NCI-H774 (cell line): Measurements from ENCODE around the gene RBM26.

ENCODE experiments used
- DNase-seq: peaks from one replicate; lab custom pipeline; 2025; lab: John Stamatoyannopoulos, UW

Gene RBM26

DNA sequence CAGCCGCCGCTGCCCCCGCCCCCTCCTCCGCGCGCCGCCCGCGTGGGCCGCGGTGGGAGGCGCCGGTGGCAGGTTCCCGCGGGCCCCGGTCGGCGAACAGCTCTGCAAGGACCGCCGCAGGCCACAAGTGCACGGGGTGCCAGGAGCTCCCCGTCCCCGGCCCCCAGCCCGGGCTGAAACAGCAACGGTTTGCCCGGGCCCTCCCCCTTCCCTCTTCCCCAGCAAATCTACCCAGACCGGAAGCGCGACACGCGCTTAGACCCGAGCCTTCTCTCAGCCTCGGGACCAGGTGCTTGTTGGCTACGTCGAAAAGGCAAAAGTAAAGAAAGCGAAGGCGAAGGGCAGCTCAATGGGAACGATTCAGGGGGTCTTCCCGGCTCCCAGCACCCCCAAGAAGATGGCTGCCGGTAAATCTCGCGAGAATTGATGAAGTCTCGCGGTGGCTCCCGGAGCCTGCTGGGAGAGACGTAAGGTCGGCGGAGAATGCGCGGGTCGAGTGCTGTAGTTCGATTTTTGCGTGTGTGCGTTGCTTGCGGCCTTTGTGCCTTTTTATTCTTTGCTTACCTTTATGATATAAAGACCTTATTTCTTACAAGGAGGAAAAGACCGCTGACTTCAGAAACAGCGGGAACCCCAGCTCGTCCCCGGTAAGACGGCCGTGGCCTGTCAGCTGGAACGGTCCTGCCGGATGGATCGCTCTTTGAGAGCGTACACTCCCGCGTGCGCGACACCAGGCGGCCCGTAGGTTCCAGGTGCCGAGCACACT lies at the start of gene RBM26:
RBM26 (minus strand) TSS at position 425 of the 766 bp plus-strand sequence. CDS start 481 bp downstream, outside the sequence.
- peak; percentile 76 for DNase-seq

- no peak for DNase-seq
These were observed 49.3 kb upstream of the RBM26 start for GRCh38 chr13:79455331-79455730.

GRCh38 chr13:79452239-79452913 lies 46.3 kb upstream of the RBM26 start:
- DNase-seq: no peak

DNA sequence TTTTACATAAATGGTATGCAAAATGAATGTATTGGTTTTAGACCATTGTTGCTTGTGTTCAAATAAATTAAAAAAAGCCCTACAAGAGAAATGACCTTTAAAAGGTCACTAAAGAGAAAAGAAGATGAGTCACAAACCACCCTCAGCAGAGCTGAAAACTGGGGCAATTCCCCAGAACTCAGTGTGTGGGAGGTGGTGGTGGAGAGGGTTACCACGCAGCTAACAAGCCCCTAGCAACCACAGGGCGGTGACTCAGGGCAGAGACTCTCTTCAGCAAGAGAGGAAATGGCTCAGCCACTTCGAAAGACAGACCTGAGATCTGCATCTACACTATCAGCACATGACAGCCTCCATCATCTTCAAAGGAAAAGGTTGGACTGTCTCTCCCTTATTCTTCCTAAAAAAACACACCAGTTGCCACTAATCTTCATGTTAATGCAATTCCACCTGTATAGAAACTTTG lies 45.5 kb upstream of the RBM26 start:
- DNase-seq: no peak

- DNase-seq: no peak
These were observed 44.1 kb upstream of the RBM26 start for GRCh38 chr13:79450110-79450509.

DNA sequence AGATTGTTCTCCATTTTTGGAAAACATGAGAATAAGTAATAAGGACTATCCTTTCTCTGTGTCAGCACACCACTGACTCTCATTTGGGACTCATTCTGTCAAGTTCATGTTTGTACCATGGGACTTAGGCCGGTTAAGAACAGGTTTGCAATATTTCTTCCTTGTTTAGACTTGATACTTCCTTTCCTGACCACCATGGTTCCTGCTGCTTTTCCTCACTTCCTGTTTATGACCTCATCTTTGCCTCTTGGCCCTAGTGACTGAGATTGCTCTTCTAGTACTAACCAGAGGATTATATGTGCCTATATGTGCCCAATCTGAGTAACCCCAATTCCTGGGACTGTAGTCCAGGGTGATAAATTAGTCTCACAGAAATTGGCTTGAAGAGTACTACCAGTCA lies 42.4 kb upstream of the RBM26 start:
- no peak for DNase-seq

DNA sequence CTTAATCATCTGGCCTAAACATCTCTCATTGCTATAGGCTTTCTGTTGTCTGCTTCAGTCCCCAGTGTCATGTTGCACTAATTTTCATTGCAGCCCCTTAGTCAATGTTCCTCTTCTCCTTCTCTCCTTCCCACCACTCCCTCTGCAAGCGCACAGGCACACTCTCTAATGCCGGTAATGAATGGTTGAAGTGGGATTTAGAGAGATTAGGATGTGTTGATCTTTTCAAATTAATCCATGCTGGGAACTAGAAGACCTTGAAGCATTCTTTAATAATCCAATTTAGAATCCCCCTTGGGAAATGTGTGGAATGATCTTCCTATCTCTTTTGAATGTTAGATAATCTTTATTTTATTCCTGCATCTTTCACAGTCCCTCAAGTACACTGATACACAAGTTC lies 41.7 kb upstream of the RBM26 start:
- DNase-seq: no peak

DNA sequence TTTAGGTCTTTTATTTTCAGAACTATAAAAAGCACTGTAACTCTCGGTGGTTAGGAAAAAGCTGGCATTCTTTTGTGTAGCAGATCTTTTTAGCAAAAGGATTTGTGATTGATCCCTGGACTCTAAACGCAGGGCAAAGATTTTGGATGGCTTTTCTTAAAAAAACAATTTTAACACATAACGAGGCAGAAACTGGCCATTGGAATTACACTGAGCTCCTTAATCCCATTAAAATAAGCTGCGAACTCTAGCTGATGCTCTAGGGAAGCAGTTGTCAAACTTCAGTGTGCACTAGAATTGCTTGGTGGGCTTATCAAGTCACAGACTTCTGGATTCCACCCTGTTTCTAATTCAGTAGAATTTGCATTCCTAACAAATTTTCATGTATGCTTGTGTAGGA lies 41.1 kb upstream of the RBM26 start:
- DNase-seq: no peak

DNA sequence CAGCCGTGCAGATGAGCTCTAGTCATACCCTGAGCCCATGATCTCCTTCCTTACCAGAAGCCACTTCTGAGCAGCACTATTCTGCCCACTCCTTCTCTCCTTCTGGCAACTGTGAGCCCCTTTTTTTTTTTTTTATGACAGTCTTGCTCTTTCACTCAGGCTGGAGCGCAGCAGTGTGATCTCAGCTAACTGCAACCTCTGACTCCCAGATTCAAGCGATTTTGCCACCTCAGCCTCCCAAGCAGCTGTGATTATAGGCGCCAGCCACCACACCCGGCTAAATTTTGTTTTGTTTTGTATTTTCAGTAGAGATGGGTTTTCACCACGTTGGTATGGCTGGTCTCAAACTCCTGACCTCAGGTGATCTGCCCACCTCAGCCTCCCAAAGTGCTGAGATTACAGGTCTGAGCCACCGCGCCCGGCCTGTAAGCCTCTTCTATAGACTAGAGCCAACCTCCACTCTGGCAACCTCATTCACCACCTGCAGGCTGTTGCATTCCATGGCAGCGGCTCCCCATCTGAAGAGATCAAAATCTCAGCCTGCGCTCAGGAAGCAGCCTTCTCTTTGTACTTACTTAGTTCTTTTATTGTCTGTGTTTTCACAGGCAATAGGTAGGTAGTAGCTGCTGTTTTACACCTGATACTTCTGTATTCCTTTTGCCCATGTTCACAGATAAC lies 40.1 kb upstream of the RBM26 start:
- no peak for DNase-seq

- no peak for DNase-seq
These were observed 36.7 kb upstream of the RBM26 start for GRCh38 chr13:79442706-79443105.

DNA sequence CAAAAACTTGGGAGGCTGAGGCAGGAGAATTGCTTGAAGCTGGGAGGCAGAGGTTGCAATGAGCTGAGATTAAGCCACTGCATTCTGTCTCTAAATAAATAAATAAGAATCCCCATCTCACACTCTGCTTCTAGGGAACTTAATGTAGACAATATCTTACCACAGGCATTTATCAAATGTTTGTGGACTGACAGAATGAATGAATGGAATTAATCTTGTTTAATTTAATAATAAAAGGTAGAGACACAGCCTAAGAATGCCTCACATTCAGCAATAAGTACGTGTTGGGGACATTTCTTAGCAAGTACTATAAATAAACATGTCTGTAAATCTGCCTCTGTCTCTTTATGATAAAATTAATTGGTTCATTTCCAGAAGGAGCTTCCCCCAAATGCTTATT lies 36.2 kb upstream of the RBM26 start:
- no peak for DNase-seq

- no peak for DNase-seq
These were observed 35.0 kb upstream of the RBM26 start for GRCh38 chr13:79440958-79441528.

DNA sequence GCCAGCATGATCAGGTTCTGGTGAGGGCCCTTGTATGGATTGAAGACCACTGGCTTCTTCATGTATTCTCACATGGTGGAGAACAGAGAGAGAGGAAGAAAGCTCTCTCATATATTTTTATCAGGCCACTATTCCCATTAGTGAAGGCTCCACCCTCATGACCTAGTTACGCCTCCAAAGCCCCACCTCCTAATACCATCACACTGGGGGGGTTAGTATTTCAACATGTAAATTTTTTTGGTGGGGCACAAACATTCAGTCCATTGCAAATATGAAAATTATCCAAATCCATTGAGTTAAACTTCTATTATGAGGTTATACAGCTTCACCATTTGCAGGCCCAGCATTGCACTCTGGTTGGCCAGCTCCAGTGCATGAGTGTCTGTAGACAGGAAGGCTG lies 33.2 kb upstream of the RBM26 start:
- DNase-seq: no peak

DNA sequence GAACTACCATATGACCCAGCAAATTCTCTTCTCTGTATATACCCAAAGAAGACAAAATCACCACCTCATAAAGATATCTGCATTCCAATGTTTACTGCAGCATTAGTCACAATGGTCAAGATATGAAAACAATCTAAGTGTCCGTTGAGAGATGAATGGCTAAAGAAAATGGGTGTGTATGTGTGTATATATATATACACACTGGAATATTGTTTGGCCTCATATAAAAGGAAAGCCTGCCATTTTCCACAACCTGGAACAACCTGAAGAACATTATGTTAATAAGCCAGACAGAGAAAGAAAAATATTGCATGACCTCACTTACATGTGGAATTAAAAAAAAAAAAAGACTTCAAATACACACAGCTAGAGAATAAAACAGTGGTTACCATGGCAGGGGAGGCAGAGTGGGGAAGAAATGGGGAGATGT lies 29.5 kb upstream of the RBM26 start:
- DNase-seq: no peak

DNA sequence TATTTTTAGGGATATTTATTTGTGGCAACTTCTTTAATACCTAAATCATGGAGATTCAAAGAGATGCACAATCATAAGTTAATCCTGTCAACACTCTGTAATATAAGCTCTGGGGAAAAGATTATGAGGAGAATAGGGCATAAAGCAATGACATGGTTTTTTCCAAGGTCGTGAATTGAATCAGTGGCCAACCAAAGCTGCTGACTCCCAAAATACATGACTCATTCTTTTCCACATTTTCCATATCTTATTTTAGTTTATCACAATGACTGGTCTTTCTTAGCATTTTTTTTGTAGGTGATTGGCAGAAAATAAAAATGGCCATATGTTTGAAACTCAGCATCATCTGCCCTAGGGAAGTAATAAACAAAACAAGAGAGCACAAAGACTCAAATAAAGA lies 28.5 kb upstream of the RBM26 start:
- no peak for DNase-seq

DNA sequence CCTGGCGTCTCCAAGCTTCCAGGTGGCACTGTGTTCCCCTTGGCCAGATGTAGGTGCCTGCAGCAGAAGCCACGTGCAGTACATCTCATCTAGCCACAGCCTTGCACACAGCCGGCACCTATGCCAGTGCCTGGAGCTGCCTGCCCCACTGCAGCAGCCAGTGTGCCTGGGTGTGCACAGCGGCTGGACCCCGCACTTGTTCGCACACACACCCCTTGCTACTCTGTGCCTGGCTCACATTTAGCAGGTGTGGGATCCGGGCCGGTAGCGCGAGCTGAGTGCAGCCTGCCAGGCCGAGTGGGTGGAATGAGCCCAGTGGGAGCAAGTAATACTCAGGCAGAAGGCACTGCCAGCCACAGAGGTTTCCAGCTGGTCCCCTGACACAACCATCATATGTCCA lies 26.9 kb upstream of the RBM26 start:
- no peak for DNase-seq

GRCh38 chr13:79432086-79432485 lies 26.0 kb upstream of the RBM26 start:
- no peak for DNase-seq

DNA sequence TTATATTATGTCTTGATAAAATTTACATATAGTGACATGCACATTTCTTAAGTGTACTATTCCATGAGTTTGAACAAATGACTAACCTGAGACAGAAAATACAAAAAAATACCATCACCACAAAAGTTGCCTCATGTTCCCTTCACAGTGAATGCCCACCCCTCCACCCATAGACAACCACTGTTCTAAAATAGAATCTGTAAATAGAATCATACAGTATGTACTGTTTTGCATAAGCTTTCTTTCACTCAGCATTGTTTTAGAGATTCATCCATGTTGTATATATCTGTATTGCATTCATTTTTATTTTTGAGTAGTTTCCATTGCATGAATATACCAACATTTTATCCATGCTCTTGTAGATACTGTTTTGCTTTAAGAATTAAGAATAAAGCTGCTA lies 23.3 kb upstream of the RBM26 start:
- no peak for DNase-seq

- DNase-seq: no peak
These were observed 21.8 kb upstream of the RBM26 start for GRCh38 chr13:79427883-79428282.

GRCh38 chr13:79427265-79427664 lies 21.2 kb upstream of the RBM26 start:
- DNase-seq: no peak

- DNase-seq: peak; percentile 25
These were observed 18.0 kb upstream of the RBM26 start for GRCh38 chr13:79423801-79424642.

DNA sequence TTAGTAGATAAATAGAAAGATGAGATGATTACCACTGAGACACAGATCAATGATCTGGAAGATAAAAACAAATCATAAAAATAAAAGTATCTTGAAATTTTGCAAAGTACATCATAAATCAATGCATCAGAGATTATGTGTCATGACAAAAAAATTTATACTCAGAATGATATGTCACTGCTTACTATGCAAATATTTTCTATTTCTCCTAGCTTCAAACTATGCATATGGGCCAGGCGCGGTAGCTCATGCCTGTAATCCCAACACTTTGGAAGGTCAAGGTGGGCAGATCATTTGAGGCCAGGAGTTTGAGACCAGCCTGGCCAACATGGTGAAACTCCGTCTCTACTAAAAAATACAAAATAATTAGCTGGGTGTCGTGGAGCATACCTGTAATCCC lies 17.3 kb upstream of the RBM26 start:
- DNase-seq: no peak
